Astrocyte (in vitro differentiated cells and primary cell): ENCODE measurements around the gene ISCU.

Experiments used
- CTCF ChIP-seq: IDR thresholded peaks from 2 replicates; pipeline ENCODE4 v1.5.1; 2011; ENCODE audit warnings: low read depth, mild to moderate bottlenecking, inconsistent platforms, low read length, moderate library complexity; ENCODE audit not compliant: insufficient read depth
- EZH2 ChIP-seq: IDR thresholded peaks from 2 replicates; pipeline ENCODE4 v1.6.1; 2012; ENCODE audit warnings: mild to moderate bottlenecking, low read length, inconsistent platforms; ENCODE audit not compliant: insufficient read depth

- no peak for TF ChIP-seq CTCF
- no peak for TF ChIP-seq EZH2
Measured at GRCh38 chr12:108589028-108589839, 26.8 kb downstream of the ISCU start.
